Retinal pigment epithelial cell (primary cell): ENCODE results near the gene CALML5.

ENCODE experiments used
- DNase-seq: peaks from one replicate; pipeline ENCODE4 v3.0.0-alpha.2; 2010; ENCODE audit warnings: low read depth
- H3K4me3 ChIP-seq: 2 replicates; pipeline ENCODE4 v1.5.1; 2011; ENCODE audit warnings: mild to moderate bottlenecking, low read length, control low read depth, moderate library complexity
- TF ChIP-seq, protein P1 (sequence below): conservative IDR thresholded peaks from 2 replicates; pipeline ENCODE4 v1.5.1; 2011; ENCODE audit warnings: low read depth, low read length, control low read depth, inconsistent platforms

Gene CALML5

DNA sequence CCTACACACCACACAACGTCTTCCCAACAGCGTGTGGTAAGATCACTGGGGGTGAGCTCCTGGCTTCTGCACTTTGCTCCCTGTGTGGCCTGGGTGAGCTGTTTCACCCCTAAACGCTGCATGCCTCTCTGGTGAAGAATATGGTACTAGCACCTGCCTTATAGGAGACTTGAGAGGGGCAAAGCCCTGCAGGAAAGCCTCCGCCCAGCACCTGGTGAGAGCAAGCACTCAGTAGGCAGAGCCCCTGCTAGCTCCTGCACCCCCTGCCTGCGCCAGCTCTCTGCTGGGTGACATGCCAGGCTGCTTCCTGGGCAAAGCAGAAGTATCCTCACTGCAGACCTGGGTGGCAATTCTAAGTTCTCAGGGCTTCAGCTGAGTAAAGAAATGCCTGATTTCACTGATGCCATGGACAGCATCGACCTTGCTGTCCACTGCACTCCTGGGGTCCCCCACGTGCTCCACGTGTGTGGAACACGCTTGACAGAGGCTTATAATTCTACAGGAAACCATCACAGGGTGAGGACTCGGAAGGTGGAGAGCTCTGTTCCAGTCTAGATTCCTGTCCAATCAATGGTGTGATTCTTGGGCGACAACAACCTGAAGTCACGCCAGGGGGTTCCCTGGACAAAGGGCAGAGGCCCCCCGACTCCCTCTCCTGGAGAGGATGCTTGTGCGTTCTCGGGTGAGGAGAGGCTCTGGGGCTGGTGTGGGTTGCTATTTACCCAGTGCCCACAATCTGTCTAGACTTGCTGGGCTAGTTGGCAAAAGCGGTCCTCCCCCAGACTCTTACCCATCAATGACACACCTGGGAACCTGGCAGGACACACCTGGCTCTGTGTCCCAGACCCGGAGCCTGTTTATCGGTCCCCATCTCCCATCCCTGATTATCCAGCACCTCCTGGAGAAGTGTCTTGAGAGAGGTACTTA lies 5.0 kb upstream of the CALML5 start:
- H3K4me3 ChIP-seq = no peak overlapping the region
- no peak for DNase-seq
- TF ChIP-seq, protein P1, sequence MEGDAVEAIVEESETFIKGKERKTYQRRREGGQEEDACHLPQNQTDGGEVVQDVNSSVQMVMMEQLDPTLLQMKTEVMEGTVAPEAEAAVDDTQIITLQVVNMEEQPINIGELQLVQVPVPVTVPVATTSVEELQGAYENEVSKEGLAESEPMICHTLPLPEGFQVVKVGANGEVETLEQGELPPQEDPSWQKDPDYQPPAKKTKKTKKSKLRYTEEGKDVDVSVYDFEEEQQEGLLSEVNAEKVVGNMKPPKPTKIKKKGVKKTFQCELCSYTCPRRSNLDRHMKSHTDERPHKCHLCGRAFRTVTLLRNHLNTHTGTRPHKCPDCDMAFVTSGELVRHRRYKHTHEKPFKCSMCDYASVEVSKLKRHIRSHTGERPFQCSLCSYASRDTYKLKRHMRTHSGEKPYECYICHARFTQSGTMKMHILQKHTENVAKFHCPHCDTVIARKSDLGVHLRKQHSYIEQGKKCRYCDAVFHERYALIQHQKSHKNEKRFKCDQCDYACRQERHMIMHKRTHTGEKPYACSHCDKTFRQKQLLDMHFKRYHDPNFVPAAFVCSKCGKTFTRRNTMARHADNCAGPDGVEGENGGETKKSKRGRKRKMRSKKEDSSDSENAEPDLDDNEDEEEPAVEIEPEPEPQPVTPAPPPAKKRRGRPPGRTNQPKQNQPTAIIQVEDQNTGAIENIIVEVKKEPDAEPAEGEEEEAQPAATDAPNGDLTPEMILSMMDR = no peak

DNA sequence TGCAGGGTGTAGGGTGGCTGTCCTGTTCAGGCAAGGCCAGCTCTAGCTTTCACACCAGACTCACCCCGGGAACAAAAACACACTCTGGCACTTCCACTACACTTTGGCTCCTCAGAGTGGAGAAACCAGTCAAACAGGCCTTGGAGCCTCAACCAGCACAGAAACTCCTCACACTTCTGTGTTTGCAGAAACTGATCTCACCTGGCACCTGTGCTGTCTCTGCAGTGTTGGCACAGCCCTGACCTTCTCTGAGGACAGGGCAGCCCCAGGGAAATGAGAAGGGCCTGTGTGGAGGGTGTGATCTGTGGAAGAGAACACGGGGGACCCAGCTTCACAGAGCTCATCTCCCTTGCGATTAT lies 4.1 kb upstream of the CALML5 start:
- DNase-seq = no peak
- TF ChIP-seq, protein P1 = no peak
- H3K4me3 ChIP-seq = no peak overlapping the region

DNA sequence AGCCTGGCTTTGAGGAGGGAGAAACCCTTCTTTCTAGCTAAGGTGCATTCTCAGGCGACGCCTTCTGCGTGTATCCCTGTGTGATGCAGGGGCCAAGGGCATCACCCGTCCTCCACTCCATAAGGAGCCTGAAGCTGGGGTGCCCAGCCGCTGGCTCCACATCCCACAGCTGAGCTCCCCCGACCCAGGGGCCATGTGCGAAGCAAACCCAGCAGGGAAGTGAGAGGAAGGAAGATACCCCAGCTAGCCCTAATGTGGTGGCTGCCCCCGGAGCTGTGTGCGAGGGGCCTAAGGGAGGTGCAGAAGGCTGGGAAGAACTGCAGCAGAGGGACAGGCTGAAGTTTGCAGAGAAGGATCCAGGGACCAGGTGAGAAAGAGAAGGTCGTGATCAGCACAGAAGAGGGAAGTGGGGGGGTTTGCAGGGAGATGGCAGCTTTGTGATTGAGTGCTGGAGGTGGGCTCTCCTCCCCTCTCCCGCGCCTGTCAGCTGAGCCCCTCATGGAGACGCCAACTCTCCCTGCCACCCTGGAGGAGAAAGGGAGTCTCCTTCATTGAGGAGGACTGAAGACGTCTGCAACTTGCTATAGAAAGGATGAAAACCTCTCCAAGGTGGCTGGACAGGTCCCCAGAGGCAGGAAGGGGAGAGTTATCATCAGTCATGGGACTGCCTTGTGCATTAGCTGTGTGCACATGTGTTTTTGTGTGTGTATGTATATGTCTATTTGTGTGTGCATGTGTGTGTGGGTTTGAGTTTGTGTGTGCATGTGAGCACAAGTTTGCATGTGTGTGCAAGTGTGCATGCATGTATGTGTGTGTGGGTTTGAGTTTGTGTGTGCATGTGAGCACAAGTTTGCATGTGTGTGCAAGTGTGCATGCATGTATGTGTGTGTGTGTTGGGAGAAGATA lies 3.5 kb upstream of the CALML5 start:
- TF ChIP-seq, protein P1 = no peak
- DNase-seq = no peak

DNA sequence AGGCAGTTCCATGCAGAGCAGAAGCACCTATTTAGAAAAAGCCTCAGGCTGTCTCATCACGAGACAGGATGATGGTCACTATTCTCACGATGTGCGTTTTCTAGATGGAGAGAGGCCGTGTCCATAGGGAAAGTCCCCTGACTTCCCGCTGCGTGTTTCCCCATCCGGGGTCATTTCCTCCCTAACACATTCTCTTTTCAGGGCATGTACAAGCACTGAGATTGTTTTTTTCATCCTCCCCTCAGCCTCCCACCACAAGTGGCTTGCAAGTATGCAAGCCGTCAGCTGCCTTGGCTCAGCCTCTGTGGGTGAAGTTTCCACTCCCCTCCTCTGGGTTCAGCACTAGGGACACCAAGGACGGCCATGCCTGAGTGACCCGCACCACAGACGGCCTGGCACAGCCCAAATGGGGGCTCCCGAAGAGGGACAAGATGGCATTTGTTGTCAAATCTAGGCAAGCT lies 2.7 kb upstream of the CALML5 start:
- DNase-seq = no peak
- H3K4me3 ChIP-seq = no peak overlapping the region
- TF ChIP-seq, protein P1 = no peak

More for the DNA sequence above, 3.5 kb upstream of the CALML5 start:
- H3K4me3 ChIP-seq = no peak overlapping the region

DNA sequence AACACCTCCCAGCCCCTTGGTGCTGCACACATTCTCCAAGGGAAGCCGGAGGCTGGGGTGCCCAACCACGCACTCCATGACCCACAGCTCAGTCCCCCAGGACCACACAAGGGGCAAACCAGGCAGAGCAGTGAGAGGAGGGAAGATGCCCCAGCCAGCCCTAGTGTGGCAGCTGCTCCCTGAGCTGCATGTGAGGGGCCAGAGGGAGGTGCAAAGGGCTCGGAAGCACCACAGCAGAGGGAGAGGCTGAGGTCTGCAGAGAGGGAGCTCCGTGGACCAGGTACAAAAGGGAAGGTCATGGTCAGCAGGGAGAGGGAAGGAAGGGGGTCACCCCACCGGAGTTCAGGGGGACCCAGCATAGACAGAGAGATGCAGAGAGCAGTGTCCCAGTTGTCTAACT lies 1.5 kb upstream of the CALML5 start:
- TF ChIP-seq, protein P1 = no peak

DNA sequence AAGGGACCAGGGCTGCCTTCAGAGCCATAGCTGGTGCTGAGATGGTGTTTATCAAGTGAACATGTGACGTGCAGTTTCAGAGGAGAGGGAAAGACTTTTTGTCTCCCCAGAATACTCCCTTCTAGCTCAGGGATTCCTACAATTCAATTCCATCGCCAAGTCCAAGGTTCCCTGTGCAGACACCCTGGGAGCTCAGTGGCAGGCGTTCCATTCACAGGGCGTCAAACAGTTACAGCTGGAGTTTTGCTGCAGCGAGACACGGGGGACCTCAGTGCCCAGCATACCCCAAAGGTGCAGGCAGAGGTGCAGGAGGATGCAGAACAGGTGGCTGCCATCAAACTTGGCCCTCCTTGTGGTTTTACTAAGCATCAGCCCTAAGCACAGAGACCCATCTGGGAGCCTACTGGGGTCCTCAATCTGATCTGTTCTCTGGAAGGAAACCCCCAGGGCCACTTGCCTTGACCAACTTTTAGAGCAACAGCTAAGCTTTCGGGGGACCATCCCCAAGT lies 846 bp upstream of the CALML5 start:
- no peak overlapping the region for H3K4me3 ChIP-seq
- TF ChIP-seq, protein P1 = no peak
- no peak for DNase-seq

More for the DNA sequence above, 1.5 kb upstream of the CALML5 start:
- no peak for DNase-seq
- H3K4me3 ChIP-seq = no peak overlapping the region
